HEK293 (cell line): ENCODE results near the gene RPN2.

ENCODE experiments used
- ATF2 ChIP-seq: fragments of 450-650 bp; formaldehyde crosslinking; IDR thresholded peaks from 2 replicates; pipeline ENCODE4 v1.5.1; 2016; ENCODE audit warnings: missing biosample characterization, missing genetic modification characterization, low read depth
- CTCF ChIP-seq: fragments of 450-650 bp; formaldehyde crosslinking; IDR thresholded peaks from 2 replicates; pipeline ENCODE4 v1.5.1; 2016; ENCODE audit warnings: missing biosample characterization, missing genetic modification characterization
- ZBTB7A ChIP-seq: fragments of 450-650 bp; formaldehyde crosslinking; IDR thresholded peaks from 2 replicates; pipeline ENCODE4 v1.5.1; 2016; ENCODE audit warnings: low read depth, missing biosample characterization, missing genetic modification characterization
- ZNF302 ChIP-seq: fragments of 450-650 bp; formaldehyde crosslinking; IDR thresholded peaks from 2 replicates; pipeline ENCODE4 v1.5.1; 2016; ENCODE audit warnings: missing biosample characterization, missing genetic modification characterization, low read depth
- ZNF670 ChIP-seq: fragments of 450-650 bp; formaldehyde crosslinking; IDR thresholded peaks from 2 replicates; pipeline ENCODE4 v1.5.1; 2016; ENCODE audit warnings: missing biosample characterization, missing genetic modification characterization, low read depth
- ZSCAN30 ChIP-seq: fragments of 450-650 bp; IDR thresholded peaks from 2 replicates; pipeline ENCODE4 v1.5.1; 2018; ENCODE audit warnings: missing biosample characterization, mild to moderate bottlenecking, missing genetic modification characterization, moderate library complexity

GRCh38 chr20:37244572-37244957 lies 65.4 kb downstream of the RPN2 start:
- TF ChIP-seq ZSCAN30 (tag by site-specific recombination): no peak
- TF ChIP-seq ZBTB7A (tag by site-specific recombination): no peak
- TF ChIP-seq ZNF670 (tag by site-specific recombination): no peak
- TF ChIP-seq ATF2 (tag by site-specific recombination): no peak
- no peak for TF ChIP-seq ZNF302
- no peak for TF ChIP-seq CTCF (tag by site-specific recombination)
